AG04449 (cell line): Measurements from ENCODE around the gene TMEM80.

Experiments used
- CTCF ChIA-PET: fragments of 350-600 bp; formaldehyde crosslinking; extraction: SDS; loops from one replicate; lab custom pipeline; 2021; ENCODE audit warnings: antibody characterized with exemption; lab: Yijun Ruan, JAX
- POLR2A ChIA-PET: fragments of 400-600, 350-600 bp; formaldehyde crosslinking; extraction: SDS; loops from one replicate; lab custom pipeline; 2020; ENCODE audit warnings: antibody characterized with exemption, inconsistent platforms; lab: Yijun Ruan, JAX
- DNase-seq: peaks from one replicate; pipeline ENCODE4 v3.0.0-alpha.2; 2010; ENCODE audit warnings: low read depth, low spot score
- H3K4me3 ChIP-seq: 2 replicates; pipeline ENCODE4 v1.5.1; 2011; ENCODE audit warnings: low read depth, mild to moderate bottlenecking, control low read depth, low read length
- TF ChIP-seq, protein P1 (sequence below): IDR thresholded peaks from one replicate; pipeline ENCODE4 v1.5.1; 2011; ENCODE audit warnings: mild to moderate bottlenecking, moderate library complexity, low read length, control low read depth, inconsistent platforms; ENCODE audit not compliant: insufficient read depth; ENCODE audit errors: missing control alignments

TMEM80 gene

GRCh38 chr11:701741-702461 is 6.3 kb downstream of the TMEM80 start:
- POLR2A ChIA-PET, result no interaction called here
- CTCF ChIA-PET, result interaction anchor here (17.1 kb wide), 1 partner anchor 22 kb away, joined by 198 read pairs; no protein-coding TSS in a partner anchor
- TF ChIP-seq, protein P1, sequence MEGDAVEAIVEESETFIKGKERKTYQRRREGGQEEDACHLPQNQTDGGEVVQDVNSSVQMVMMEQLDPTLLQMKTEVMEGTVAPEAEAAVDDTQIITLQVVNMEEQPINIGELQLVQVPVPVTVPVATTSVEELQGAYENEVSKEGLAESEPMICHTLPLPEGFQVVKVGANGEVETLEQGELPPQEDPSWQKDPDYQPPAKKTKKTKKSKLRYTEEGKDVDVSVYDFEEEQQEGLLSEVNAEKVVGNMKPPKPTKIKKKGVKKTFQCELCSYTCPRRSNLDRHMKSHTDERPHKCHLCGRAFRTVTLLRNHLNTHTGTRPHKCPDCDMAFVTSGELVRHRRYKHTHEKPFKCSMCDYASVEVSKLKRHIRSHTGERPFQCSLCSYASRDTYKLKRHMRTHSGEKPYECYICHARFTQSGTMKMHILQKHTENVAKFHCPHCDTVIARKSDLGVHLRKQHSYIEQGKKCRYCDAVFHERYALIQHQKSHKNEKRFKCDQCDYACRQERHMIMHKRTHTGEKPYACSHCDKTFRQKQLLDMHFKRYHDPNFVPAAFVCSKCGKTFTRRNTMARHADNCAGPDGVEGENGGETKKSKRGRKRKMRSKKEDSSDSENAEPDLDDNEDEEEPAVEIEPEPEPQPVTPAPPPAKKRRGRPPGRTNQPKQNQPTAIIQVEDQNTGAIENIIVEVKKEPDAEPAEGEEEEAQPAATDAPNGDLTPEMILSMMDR, result no peak
- H3K4me3 ChIP-seq, result no peak overlapping the region
- DNase-seq, result no peak

- CTCF ChIA-PET, result interaction anchor here (1.0 to 17.1 kb wide), 4 partner anchors 12 to 148 kb away, joined by 3 to 198 read pairs (median 4); partner anchors contain the start of gene TALDO1
- POLR2A ChIA-PET, result no interaction called here
- H3K4me3 ChIP-seq, result no peak overlapping the region
- TF ChIP-seq, protein P1, result no peak
- DNase-seq, result no peak
Measured at GRCh38 chr11:702462-703461, 7.1 kb downstream of the TMEM80 start.

DNA sequence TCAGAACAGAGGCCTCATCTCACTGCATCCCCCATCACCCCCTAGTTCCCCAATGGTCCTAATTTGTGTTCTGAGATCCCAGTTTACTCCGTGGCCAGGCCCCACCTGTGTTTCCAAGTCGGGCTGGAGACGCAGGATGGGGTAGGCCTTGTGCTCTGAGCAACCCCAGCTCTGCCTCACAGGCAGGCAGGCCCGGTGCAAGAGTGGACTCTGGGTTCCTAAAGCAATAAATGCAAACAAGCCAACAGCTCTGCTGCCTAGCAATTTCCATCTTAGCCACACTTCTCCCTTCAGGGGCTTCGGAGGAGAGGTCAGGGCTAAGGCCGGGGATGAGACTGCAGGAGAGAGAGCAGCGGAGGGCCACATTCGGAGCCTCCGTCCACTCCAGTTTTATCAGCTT is 7.9 kb downstream of the TMEM80 start:
- ChIA-PET POLR2A (no interaction called here), CTCF (interaction anchor here (0.6 to 17.1 kb wide), 5 partner anchors 12 to 148 kb away, joined by 3 to 198 read pairs (median 3); partner anchors contain the start of gene TALDO1)
- TF ChIP-seq, protein P1, result no peak
- no peak for DNase-seq
- H3K4me3 ChIP-seq, result no peak overlapping the region

- CTCF ChIA-PET, result interaction anchor here (0.8 to 17.1 kb wide), 5 partner anchors 11 to 149 kb away, joined by 3 to 198 read pairs (median 3); partner anchors contain the start of gene TALDO1
- H3K4me3 ChIP-seq, result no peak overlapping the region
- POLR2A ChIA-PET, result interaction anchor here (0.9 kb wide), 1 partner anchor 8 kb away, joined by 4 read pairs; the partner anchor contains the start of gene TMEM80
- TF ChIP-seq, protein P1, result no peak
- no peak for DNase-seq
Measured at GRCh38 chr11:704228-704674, 8.6 kb downstream of the TMEM80 start.

GRCh38 chr11:704781-705645 is 9.4 kb downstream of the TMEM80 start:
- H3K4me3 ChIP-seq, result peak overlapping the region; percentile 61
- ChIA-PET POLR2A (interaction anchor here (0.7 to 2.4 kb wide), 3 partner anchors 8 to 16 kb away, joined by 3 to 7 read pairs (median 4); partner anchors contain the start of gene TMEM80), CTCF (interaction anchor here (0.8 to 17.1 kb wide), 4 partner anchors 8 to 43 kb away, joined by 3 to 198 read pairs (median 11); no protein-coding TSS in a partner anchor)

More at GRCh38 chr11:704781-705645, 9.4 kb downstream of the TMEM80 start:
- TF ChIP-seq, protein P1, result no peak
- DNase-seq, result no peak
